Liver (tissue), 9 donors: Measurements from ENCODE around the gene PPP2R3B. TPM values are rescaled to one million over a fixed set of nuclear protein-coding genes. Genes with fewer than 3 reads are reported as not detected.
"Not testable (repeated sequence)": the region's sequence is repeated elsewhere in the genome, so short reads cannot be mapped to it uniquely, and the experiment has no call there.

ENCODE experiments used
- DNase-seq: peaks from one replicate; pipeline ENCODE4 v3.0.0-alpha.2; 2017; ENCODE audit warnings: low spot score
- H3K27ac ChIP-seq, 2 donors: one replicate each; pipeline ENCODE4 v1.7.0; 2013; ENCODE audit warnings: inconsistent platforms in 2 of 2, low read length in 2 of 2, control low read depth in 1 of 2, low read depth in 1 of 2, mild to moderate bottlenecking in 1 of 2
- H3K27me3 ChIP-seq, 4 donors: one replicate each; pipeline versions ENCODE4 v1.6.1 to v1.7.0; 2013; ENCODE audit warnings: low read length in 3 of 4, inconsistent platforms in 1 of 4, mild to moderate bottlenecking in 1 of 4, moderate library complexity in 1 of 4; ENCODE audit not compliant: control insufficient read depth in 4 of 4, insufficient read depth in 4 of 4
- H3K36me3 ChIP-seq, 4 donors: one replicate each; pipeline versions ENCODE4 v1.6.1 to v1.7.0; 2013; ENCODE audit warnings: low read length in 3 of 4, mild to moderate bottlenecking in 3 of 4, low read depth in 1 of 4, moderate library complexity in 1 of 4; ENCODE audit not compliant: control insufficient read depth in 4 of 4, insufficient read depth in 3 of 4
- H3K4me1 ChIP-seq, 4 donors: one replicate each; pipeline versions ENCODE4 v1.6.1 to v1.7.0; 2013; ENCODE audit warnings: low read length in 3 of 4, mild to moderate bottlenecking in 3 of 4, moderate library complexity in 1 of 4; ENCODE audit not compliant: control insufficient read depth in 4 of 4, insufficient read depth in 4 of 4
- H3K4me3 ChIP-seq, 3 donors: one replicate each; pipeline versions ENCODE4 v1.6.1 to v1.7.0; 2013; ENCODE audit warnings: low read length in 3 of 3, control low read depth in 1 of 3, low read depth in 1 of 3, mild to moderate bottlenecking in 1 of 3
- H3K9ac ChIP-seq, 2 donors: one replicate each; pipeline ENCODE4 v1.7.0; 2013; ENCODE audit warnings: low read length in 2 of 2, mild to moderate bottlenecking in 2 of 2, moderate library complexity in 2 of 2, control low read depth in 1 of 2, low read depth in 1 of 2
- H3K9me3 ChIP-seq, 4 donors: one replicate each; pipeline versions ENCODE4 v1.6.1 to v1.7.0; 2013; ENCODE audit warnings: low read length in 3 of 4; ENCODE audit not compliant: control insufficient read depth in 4 of 4
- ATF3 ChIP-seq: IDR thresholded peaks from 2 replicates; pipeline ENCODE4 v1.6.1; 2016; ENCODE audit warnings: antibody characterized with exemption
- CTCF ChIP-seq: fragments of 150-350 bp; IDR thresholded peaks from 2 replicates; pipeline ENCODE4 v1.5.1; 2017; ENCODE audit warnings: improper control_type of control experiment, low read depth, low read length; ENCODE audit not compliant: missing input control
- FOXA1 ChIP-seq: IDR thresholded peaks from 2 replicates; pipeline ENCODE4 v1.6.1; 2016; ENCODE audit warnings: antibody characterized with exemption
- FOXA2 ChIP-seq: IDR thresholded peaks from 2 replicates; pipeline ENCODE4 v1.6.1; 2016; ENCODE audit warnings: antibody characterized with exemption
- GABPA ChIP-seq, 2 donors: IDR thresholded peaks in 1 of 2; conservative IDR thresholded peaks in 1 of 2; 2 replicates each; pipeline ENCODE4 v1.6.1; 2016; ENCODE audit warnings: antibody characterized with exemption in 2 of 2, mild to moderate bottlenecking in 1 of 2, moderate library complexity in 1 of 2
- HNF4A ChIP-seq, 2 donors: conservative IDR thresholded peaks; 2 replicates each; pipeline ENCODE4 v1.6.1; 2016; ENCODE audit warnings: antibody characterized with exemption in 2 of 2, mild to moderate bottlenecking in 2 of 2
- JUND ChIP-seq, 2 donors: IDR thresholded peaks; 2 replicates each; pipeline ENCODE4 v1.6.1; 2016; ENCODE audit warnings: antibody characterized with exemption in 2 of 2
- NR2F2 ChIP-seq: IDR thresholded peaks from 2 replicates; pipeline ENCODE4 v1.6.1; 2016; ENCODE audit warnings: antibody characterized with exemption
- RAD21 ChIP-seq, 2 donors: IDR thresholded peaks; 2 replicates each; pipeline ENCODE4 v1.6.1; 2016; ENCODE audit warnings: antibody characterized with exemption in 2 of 2, mild to moderate bottlenecking in 2 of 2
- RXRA ChIP-seq, 2 donors: IDR thresholded peaks; 2 replicates each; pipeline ENCODE4 v1.6.1; 2017 to 2018; ENCODE audit warnings: antibody characterized with exemption in 2 of 2, mild to moderate bottlenecking in 1 of 2
- SP1 ChIP-seq: IDR thresholded peaks from 2 replicates; pipeline ENCODE4 v1.6.1; 2018; ENCODE audit warnings: antibody characterized with exemption, mild to moderate bottlenecking
- YY1 ChIP-seq: IDR thresholded peaks from 2 replicates; pipeline ENCODE4 v1.6.1; 2016; ENCODE audit warnings: antibody characterized with exemption, mild to moderate bottlenecking
- WGBS: extraction: QIAGEN DNeasy Blood & Tissue Kit; methylation state at CpG from one replicate; pipeline ENCODE4 v1.1.7; 2013; 5-methylcytosine and 5-hydroxymethylcytosine counted together
- polyA plus RNA-seq, 2 donors: library from polyadenylated mRNA; stranded (reverse) in 1 of 2; unstranded in 1 of 2; fragments of 200-250 nt in 1 of 2; fragments of >200 nt in 1 of 2; fragmentation: Nextera tagmentation in 1 of 2; extraction: Ambion mirVana in 1 of 2; gene quantifications; one replicate each; pipeline versions ENCODE4 v1.2.1 to v1.2.3, GENCODE V29; 2013 to 2015
- total RNA-seq, 2 donors: library from RNA; depleted of rRNA; stranded (reverse); fragments of >200 nt; gene quantifications; one replicate each; pipeline ENCODE4 v1.2.3, GENCODE V29; 2014
- TF ChIP-seq, protein P1 (sequence below): IDR thresholded peaks from 2 replicates; pipeline ENCODE4 v1.6.1; 2016; ENCODE audit warnings: antibody characterized with exemption
- donor health status: healthy.
- donor health status: healthy.
- donor health status: healthy.
- donor health status: healthy.
- donor health status: healthy.

The PPP2R3B gene
- total and polyA plus RNA-seq, 4 donors: 1.2 to 8.2 (median 4.3) TPM

GRCh38 chrX:327660-328126, 59.0 kb downstream of the PPP2R3B start:
- Histone ChIP-seq H3K9me3 (no peaks in the 10 kb centered on the region), H3K27ac (no peak overlapping the region), H3K27me3 (peaks cover 0 to 2% (median 0%) of the 10 kb centered on the region in 4 donors), H3K36me3 (no peaks in the 10 kb centered on the region), H3K4me3 (no peak overlapping the region), H3K9ac (no peak overlapping the region), H3K4me1 (peaks cover 0 to 14% (median 5%) of the 10 kb centered on the region in 4 donors)
- no peak for DNase-seq
- 90% methylated on average over 33 of the region's 33 CpGs for whole genome bisulfite sequencing
- TF ChIP-seq SP1: no peak

DNA sequence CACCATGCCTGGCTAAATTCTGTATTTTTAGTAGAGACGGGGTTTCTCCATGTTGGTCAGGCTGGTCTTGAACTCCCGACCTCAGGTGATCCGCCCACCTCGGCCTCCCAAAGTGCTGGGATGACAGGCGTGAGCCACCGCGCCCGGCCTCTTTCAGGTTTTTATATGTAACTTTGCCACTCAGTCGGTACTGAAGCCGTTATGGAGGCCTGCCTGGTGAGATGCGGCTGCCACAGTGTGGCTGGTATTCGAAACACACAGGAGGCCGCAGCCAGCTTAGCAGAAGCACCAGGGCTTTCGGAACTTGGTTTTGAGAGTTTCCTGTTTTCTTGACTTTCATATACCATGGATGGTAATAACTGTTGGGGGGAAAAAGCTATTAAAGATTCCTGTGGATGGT, 62.0 kb downstream of the PPP2R3B start:
- H3K9ac ChIP-seq, DNase-seq, H3K27me3 ChIP-seq, H3K36me3 ChIP-seq, H3K27ac ChIP-seq, H3K4me3 ChIP-seq, H3K9me3 ChIP-seq: not testable (repeated sequence)
- WGBS: 66% methylated on average over 14 of the region's 14 CpGs
- H3K4me1 ChIP-seq: peaks cover 10 to 20% (median 14%) of the 10 kb centered on the region in 4 donors

- Histone ChIP-seq H3K36me3 (no peaks in the 10 kb centered on the region), H3K9ac (no peak overlapping the region), H3K4me1 (peaks cover 10 to 25% (median 16%) of the 10 kb centered on the region in 4 donors), H3K9me3 (no peaks in the 10 kb centered on the region), H3K4me3 (no peak overlapping the region), H3K27ac (no peak overlapping the region), H3K27me3 (no peaks in the 10 kb centered on the region)
- WGBS: 52% methylated on average over 38 of the region's 38 CpGs
- no peak for DNase-seq
- TF ChIP-seq FOXA1: no peak
- no peak for TF ChIP-seq HNF4A (conservative IDR thresholded peaks at IDR 0.05)
- TF ChIP-seq NR2F2: no peak
- TF ChIP-seq, protein P1, sequence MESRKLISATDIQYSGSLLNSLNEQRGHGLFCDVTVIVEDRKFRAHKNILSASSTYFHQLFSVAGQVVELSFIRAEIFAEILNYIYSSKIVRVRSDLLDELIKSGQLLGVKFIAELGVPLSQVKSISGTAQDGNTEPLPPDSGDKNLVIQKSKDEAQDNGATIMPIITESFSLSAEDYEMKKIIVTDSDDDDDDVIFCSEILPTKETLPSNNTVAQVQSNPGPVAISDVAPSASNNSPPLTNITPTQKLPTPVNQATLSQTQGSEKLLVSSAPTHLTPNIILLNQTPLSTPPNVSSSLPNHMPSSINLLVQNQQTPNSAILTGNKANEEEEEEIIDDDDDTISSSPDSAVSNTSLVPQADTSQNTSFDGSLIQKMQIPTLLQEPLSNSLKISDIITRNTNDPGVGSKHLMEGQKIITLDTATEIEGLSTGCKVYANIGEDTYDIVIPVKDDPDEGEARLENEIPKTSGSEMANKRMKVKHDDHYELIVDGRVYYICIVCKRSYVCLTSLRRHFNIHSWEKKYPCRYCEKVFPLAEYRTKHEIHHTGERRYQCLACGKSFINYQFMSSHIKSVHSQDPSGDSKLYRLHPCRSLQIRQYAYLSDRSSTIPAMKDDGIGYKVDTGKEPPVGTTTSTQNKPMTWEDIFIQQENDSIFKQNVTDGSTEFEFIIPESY: no peak
- no peak for TF ChIP-seq SP1
- no peak for TF ChIP-seq YY1
- no peak for TF ChIP-seq RXRA (IDR thresholded peaks at IDR 0.05)
- TF ChIP-seq JUND (IDR thresholded peaks at IDR 0.05): no peak
- no peak for TF ChIP-seq GABPA (IDR thresholded peaks at IDR 0.05 in 1 of 2, conservative IDR thresholded peaks at IDR 0.05 in 1 of 2)
- no peak for TF ChIP-seq ATF3
- TF ChIP-seq RAD21 (IDR thresholded peaks at IDR 0.05): peak; percentile 32 to 51
- TF ChIP-seq CTCF: peak; percentile 15
- TF ChIP-seq FOXA2: no peak
Observed at GRCh38 chrX:323721-324628, 62.7 kb downstream of the PPP2R3B start.
